Colonic mucosa (tissue), 4 donors: ENCODE measurements around the gene ARFGEF2. TPM values are rescaled to one million over a fixed set of nuclear protein-coding genes. Genes with fewer than 3 reads are reported as not detected.

Source experiments
- DNase-seq: peaks from one replicate; pipeline ENCODE4 v3.0.0-alpha.2; 2020
- H3K27ac ChIP-seq: fragments of 200-600 bp; one replicate; pipeline ENCODE4 v1.8.0; 2021
- H3K27me3 ChIP-seq: fragments of 200-600 bp; one replicate; pipeline ENCODE4 v1.8.0; 2021
- H3K36me3 ChIP-seq: fragments of 200-600 bp; one replicate; pipeline ENCODE4 v1.8.0; 2021
- H3K4me1 ChIP-seq: fragments of 200-600 bp; one replicate; pipeline ENCODE4 v1.8.0; 2021; ENCODE audit warnings: mild to moderate bottlenecking
- H3K4me3 ChIP-seq: fragments of 200-600 bp; one replicate; pipeline ENCODE4 v1.8.0; 2021
- H3K9ac ChIP-seq, 2 donors: one replicate each; pipeline ENCODE4 v1.7.0; 2013; ENCODE audit warnings: control low read depth in 2 of 2, low read depth in 2 of 2, low read length in 2 of 2
- H3K9me3 ChIP-seq: fragments of 200-600 bp; one replicate; pipeline ENCODE4 v1.8.0; 2021
- intact Hi-C: fragments of 100-400 bp; cut with DNase I; formaldehyde crosslinking; loops from one replicate; pipeline ENCODE4 v1.14.1; 2022
- total RNA-seq, 2 donors: library from RNA; stranded (reverse); fragmentation: NEBNext Ultra II Directional in 1 of 2; extraction: Animal tissue kit (Norgen Biotek cat#: 25700) in 1 of 2; gene quantifications; one replicate each; pipeline ENCODE4 v1.2.1, GENCODE V29; 2021
- TF ChIP-seq, protein P1 (sequence below): fragments of 200-600 bp; IDR thresholded peaks from one replicate; pipeline ENCODE4 v1.8.0; 2022; ENCODE audit warnings: antibody characterized with exemption, mild to moderate bottlenecking
- donor health status: healthy.
- donor health status: DM: no; HTN: no; CAD: no.
- donor health status: DM: no; HTN: no; CAD: no.

ARFGEF2 gene
- total RNA-seq, 2 donors from 2014 or later = 46.9 to 74.1 TPM

DNA sequence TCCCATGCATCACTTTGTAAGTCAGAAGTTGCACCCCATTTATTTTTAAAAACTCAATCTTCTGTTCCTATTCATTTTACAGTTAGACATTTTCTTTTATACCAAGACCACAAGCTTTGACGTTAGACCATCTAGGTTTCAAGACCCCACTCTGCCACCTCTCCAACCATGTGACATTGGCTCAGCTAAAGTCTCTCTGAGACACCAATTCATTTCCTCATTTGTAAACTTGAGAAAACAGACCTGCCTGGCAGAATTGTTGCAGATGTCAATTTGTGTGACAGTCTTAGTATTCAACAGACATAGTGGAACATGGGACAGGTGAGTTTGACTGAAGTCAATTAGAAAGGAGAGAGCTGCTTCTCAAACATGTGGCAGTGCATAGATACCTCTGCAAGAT lies 69.0 kb downstream of the ARFGEF2 start:
- no peak overlapping the region for H3K27ac ChIP-seq
- H3K9me3 ChIP-seq = no peaks in the 10 kb centered on the region
- TF ChIP-seq, protein P1, sequence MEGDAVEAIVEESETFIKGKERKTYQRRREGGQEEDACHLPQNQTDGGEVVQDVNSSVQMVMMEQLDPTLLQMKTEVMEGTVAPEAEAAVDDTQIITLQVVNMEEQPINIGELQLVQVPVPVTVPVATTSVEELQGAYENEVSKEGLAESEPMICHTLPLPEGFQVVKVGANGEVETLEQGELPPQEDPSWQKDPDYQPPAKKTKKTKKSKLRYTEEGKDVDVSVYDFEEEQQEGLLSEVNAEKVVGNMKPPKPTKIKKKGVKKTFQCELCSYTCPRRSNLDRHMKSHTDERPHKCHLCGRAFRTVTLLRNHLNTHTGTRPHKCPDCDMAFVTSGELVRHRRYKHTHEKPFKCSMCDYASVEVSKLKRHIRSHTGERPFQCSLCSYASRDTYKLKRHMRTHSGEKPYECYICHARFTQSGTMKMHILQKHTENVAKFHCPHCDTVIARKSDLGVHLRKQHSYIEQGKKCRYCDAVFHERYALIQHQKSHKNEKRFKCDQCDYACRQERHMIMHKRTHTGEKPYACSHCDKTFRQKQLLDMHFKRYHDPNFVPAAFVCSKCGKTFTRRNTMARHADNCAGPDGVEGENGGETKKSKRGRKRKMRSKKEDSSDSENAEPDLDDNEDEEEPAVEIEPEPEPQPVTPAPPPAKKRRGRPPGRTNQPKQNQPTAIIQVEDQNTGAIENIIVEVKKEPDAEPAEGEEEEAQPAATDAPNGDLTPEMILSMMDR = no peak
- intact Hi-C loops = no loop called here
- no peaks in the 10 kb centered on the region for H3K4me1 ChIP-seq
- H3K4me3 ChIP-seq = no peak overlapping the region
- no peak overlapping the region for H3K9ac ChIP-seq
- DNase-seq = no peak
- H3K36me3 ChIP-seq = peaks cover 27% of the 10 kb centered on the region
- H3K27me3 ChIP-seq = no peaks in the 10 kb centered on the region

DNA sequence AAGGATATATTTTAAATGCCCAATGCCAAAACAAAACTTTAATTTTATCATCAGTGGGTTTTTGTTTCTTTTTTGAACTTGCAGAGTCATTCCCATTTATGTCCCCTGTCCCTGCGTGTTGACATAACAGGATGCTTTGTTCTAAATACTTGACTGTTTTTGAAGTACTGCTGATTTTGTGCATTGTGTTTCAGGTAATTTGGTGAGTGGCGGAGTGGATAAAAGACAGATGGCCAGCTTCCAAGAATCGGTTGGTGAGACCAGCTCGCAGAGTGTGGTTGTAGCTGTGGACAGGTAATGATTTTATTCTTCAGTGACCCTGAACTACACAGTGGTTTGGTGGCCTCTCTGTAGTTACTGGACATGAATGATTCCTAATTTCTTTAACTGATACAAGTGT lies 74.1 kb downstream of the ARFGEF2 start:
- no peak overlapping the region for H3K9ac ChIP-seq
- no peak overlapping the region for H3K27ac ChIP-seq
- TF ChIP-seq, protein P1 = no peak
- intact Hi-C loops = no loop called here
- DNase-seq = no peak
- no peaks in the 10 kb centered on the region for H3K9me3 ChIP-seq
- H3K4me3 ChIP-seq = no peak overlapping the region
- no peaks in the 10 kb centered on the region for H3K4me1 ChIP-seq
- H3K36me3 ChIP-seq = peaks cover 21% of the 10 kb centered on the region
- no peaks in the 10 kb centered on the region for H3K27me3 ChIP-seq

DNA sequence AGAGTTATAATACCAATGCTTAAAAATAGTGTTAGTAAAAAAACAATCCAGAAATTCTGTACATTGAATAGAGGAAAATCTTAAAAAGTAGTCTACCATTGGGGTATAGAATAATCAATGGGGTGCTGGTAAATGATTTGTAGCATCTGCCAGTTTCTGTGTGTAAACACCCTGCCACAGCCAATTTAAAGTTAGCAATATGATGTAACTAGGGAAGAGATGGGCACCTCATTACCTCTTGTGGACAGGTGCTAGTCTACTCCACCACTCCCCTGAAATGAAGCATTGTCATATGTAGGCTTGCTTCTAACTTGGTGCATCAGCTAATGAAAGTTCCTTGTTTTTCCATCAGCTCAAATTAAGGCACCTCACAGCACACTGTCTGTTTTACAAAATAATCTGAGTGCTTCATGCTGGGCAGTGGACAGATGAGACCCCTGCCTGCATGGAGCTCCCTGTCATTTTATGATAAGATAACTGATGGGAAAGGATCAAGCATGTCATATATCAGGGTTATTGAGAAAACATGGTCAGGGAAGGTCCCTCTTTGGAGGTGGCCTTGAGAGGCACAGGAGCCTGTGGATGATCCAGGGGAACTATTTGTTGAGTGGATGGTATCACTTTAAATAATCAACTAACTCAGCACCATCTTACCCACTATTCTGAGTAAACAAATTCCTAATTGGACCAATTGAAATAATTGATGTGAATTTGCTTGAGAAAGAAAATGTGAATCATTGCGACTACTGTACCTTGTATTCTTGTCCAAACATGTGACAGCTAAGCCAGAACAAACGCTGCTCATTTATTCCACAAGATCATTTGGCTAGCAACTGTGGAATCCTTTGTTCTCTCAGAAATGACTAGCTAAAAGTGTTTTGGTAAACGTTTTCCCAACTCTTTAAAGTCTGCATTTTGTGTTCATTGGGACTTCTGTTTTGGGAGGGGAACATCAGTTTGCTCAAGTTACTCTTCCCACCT lies 78.7 kb downstream of the ARFGEF2 start:
- no peaks in the 10 kb centered on the region for H3K4me1 ChIP-seq
- DNase-seq = no peak
- H3K4me3 ChIP-seq = no peak overlapping the region
- H3K27ac ChIP-seq = no peak overlapping the region
- TF ChIP-seq, protein P1 = no peak
- H3K27me3 ChIP-seq = no peaks in the 10 kb centered on the region
- intact Hi-C loops = no loop called here
- no peaks in the 10 kb centered on the region for H3K9me3 ChIP-seq
- H3K9ac ChIP-seq = no peak overlapping the region
- peaks cover 4% of the 10 kb centered on the region for H3K36me3 ChIP-seq

DNA sequence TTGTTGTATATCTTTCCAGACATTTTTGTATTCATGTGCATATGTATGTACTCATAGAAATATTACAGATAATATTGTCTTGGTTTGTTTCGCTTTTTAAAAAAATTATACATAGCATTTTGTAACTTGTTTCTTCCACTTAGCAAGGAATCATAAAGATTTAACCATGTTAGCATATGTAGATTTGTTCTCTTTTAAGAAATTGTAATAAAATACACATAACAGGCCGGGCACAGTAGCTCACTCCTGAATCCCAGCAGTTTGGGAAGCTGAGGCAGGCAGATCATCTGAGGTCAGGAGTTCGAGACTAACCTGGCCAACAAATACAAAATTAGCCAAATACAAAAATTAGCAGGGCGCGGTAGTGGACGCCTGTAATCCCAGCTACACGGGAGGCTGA lies 80.2 kb downstream of the ARFGEF2 start:
- H3K4me1 ChIP-seq = no peaks in the 10 kb centered on the region
- no peak overlapping the region for H3K27ac ChIP-seq
- H3K9me3 ChIP-seq = no peaks in the 10 kb centered on the region
- H3K4me3 ChIP-seq = no peak overlapping the region
- TF ChIP-seq, protein P1 = no peak
- intact Hi-C loops = no loop called here
- no peak for DNase-seq
- H3K27me3 ChIP-seq = no peaks in the 10 kb centered on the region
- H3K9ac ChIP-seq = no peak overlapping the region
- H3K36me3 ChIP-seq = peaks cover 4% of the 10 kb centered on the region

DNA sequence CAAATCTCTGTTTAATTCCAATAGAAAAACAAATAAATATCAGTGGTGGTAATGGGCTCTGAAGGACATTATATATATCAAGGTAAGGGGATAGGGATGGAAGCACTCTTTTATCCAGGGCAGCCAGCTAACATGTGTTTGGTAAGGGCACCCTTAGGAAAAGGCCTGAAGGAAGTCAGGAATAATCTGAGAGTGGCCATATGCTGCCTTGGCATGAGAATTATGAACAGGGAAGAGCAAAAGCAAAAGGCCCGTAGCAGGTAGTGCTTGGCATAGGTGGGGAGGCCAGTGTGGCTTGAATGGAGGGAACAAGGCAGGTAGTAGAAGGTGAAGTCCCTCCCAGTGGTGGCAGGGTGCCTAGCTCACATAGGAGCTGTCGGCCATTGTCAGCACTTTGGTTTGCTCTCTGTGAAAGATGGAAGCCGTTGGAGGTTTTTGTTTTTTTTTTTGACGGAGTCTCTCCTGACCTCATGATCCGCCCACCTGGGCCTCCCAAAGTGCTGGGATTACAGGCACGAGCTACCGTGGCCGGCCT lies 85.0 kb downstream of the ARFGEF2 start:
- intact Hi-C loops = no loop called here
- H3K9ac ChIP-seq = no peak overlapping the region
- no peaks in the 10 kb centered on the region for H3K27me3 ChIP-seq
- H3K4me1 ChIP-seq = no peaks in the 10 kb centered on the region
- H3K27ac ChIP-seq = no peak overlapping the region
- DNase-seq = no peak
- no peaks in the 10 kb centered on the region for H3K36me3 ChIP-seq
- TF ChIP-seq, protein P1 = no peak
- no peaks in the 10 kb centered on the region for H3K9me3 ChIP-seq
- H3K4me3 ChIP-seq = no peak overlapping the region
